ENCODE data around the gene TMEM254.

TMEM254 gene

DNA sequence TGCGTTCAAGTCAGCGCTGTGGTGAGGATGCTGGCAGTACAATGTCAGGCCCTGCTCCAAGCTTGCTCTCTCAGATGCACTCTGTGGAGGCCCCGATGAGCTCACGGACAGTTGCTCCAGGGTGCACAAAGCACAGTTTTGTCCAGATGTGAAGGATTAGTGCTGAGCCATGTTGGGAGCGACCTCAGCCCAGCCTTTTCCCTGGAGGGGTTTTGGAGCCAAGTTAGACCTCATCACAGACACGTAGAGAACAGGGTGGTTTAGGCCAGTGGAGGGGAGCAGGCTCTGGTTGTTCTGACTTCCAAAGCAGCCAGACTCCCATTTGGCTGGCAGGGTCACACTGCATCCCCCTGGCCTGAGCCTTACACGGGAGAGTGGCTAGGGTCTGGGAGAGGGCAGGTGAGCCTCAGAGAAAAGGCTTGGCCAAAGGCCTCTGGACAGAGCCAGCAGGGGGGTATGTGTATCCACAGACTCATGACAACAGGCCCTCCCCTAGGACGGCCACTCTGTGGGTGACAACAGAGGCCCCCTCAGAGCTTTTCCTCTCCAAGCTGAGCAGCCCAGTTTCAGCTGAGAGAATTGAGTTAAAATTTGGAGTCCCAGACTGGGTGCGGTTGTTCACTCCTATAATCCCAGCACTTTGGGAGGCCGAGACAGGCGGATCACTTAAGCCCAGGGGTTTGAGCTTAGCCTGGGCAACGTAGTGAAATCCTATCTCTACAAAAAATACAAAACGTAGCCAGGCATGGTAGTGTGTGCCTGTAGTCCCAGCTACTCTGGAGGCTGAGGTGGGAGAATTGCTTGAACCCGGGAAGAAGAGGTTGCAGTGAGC lies 58.8 kb downstream of the TMEM254 start:
- no peak overlapping the region for H3K27ac Mint-ChIP-seq
- no peak overlapping the region for H3K4me3 Mint-ChIP-seq
- no peaks in the 10 kb centered on the region for H3K9me3 Mint-ChIP-seq (ENCODE audit: low read depth)
- no peaks in the 10 kb centered on the region for H3K36me3 Mint-ChIP-seq
- peaks cover 3% of the 10 kb centered on the region for H3K4me1 Mint-ChIP-seq (ENCODE audit: low read depth)
- peaks cover 12% of the 10 kb centered on the region for H3K27me3 Mint-ChIP-seq

DNA sequence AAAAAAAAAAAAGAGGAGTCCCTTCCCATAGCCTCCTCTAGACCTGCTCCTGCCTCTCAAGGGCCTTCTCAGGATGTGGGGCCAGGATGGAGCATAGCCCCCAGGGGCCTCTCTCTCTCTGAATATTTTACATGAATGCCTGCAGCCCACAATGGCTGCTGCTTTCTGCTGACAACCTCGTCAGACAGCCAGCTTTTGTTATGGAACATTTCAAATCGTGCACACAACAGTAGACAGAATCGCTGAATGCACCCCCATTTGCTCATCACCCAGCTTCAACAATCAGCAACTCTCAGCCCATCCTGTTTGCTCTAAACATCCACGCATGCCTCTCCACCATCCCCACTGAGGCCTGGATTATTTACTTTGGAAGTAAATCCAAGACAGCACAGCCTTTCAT lies 59.5 kb downstream of the TMEM254 start:
- no peak overlapping the region for H3K27ac Mint-ChIP-seq
- H3K9me3 Mint-ChIP-seq (ENCODE audit: low read depth) = no peaks in the 10 kb centered on the region
- H3K27me3 Mint-ChIP-seq = peaks cover 10% of the 10 kb centered on the region
- H3K36me3 Mint-ChIP-seq = no peaks in the 10 kb centered on the region
- peaks cover 1% of the 10 kb centered on the region for H3K4me1 Mint-ChIP-seq (ENCODE audit: low read depth)
- no peak overlapping the region for H3K4me3 Mint-ChIP-seq

DNA sequence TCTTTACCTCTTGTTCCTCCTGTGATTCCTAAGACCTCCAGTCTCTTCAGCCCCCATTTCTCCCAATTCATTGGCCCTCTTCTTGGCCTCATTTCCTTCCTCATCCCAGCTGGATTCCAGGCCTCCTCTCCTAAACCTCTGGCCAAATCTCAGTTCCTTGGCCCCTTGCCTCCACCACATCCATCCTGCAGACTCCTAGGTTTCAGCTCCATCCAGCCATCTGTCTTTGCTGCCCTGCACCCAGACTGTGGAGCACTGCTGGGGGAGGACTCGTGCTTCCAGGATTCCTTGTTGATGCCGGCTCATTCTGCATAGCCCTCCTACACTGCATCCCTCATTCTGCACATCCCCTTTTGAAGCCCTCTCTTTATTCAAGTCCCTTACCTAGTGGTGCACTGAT lies 60.8 kb downstream of the TMEM254 start:
- no peak overlapping the region for H3K27ac Mint-ChIP-seq
- no peak overlapping the region for H3K4me3 Mint-ChIP-seq
- H3K36me3 Mint-ChIP-seq = no peaks in the 10 kb centered on the region
- peaks cover 7% of the 10 kb centered on the region for H3K4me1 Mint-ChIP-seq (ENCODE audit: low read depth)
- H3K27me3 Mint-ChIP-seq = peaks cover 5% of the 10 kb centered on the region
- H3K9me3 Mint-ChIP-seq (ENCODE audit: low read depth) = no peaks in the 10 kb centered on the region

DNA sequence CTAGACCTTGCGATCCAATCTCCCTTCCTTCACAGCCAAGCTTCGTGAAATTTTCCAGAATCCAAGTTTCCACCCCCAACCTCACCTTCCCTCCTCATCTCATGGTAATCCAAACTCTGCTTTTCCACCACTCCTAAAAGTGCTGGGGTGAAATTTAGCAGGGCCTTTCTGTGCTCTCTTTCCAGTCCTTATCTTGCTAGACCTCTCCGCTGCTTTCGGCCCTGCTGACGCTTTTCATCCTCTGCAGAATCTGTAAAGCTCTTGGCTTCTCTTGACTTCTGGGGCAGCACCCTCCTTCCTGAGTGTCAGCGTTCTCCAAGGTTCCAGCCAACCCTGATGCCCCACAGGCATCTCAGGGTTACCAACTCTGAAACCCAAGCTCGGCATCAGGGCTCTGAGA lies 61.8 kb downstream of the TMEM254 start:
- Mint-ChIP-seq H3K4me3 (no peak overlapping the region), H3K9me3 (ENCODE audit: low read depth) (no peaks in the 10 kb centered on the region), H3K27ac (no peak overlapping the region), H3K36me3 (no peaks in the 10 kb centered on the region), H3K27me3 (peaks cover 5% of the 10 kb centered on the region), H3K4me1 (ENCODE audit: low read depth) (peaks cover 14% of the 10 kb centered on the region)

DNA sequence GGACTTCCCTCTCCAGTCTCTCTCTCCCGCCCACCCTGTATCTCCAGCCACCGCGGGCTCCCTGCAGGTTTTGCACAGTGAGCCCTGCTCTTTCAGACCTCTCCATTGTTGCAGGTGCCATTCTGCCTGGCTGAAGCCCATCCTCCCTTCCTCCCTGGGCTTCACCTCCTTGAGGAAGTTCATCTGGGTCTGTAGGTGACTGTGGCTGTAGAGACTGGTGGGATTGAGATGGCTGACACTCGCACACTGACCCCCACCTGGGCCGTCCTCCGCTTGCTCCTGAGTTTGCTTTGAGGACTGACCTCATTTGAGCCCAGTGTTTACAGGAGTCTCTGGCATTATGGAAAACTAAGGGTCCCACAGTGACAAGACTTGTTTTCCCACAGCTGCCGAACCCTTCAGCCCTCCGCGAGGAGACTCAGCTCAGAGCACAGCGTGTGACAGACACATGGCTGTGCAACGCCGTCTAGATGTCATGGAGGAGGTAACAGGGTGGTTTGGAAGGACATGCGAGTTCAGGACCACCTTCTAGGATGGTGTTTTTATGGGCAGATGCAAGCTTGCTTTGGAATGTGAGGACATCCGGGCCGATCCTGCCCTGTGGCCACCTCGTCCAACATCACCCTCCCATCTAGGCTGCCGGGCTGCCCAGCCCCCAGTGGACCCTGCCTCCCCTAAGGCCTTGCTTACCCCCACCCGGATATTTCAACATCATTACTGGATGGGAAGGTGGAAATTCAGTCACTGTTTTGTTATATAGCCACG lies 63.4 kb downstream of the TMEM254 start:
- Mint-ChIP-seq H3K27ac (no peak overlapping the region), H3K27me3 (peaks cover 5% of the 10 kb centered on the region), H3K4me1 (ENCODE audit: low read depth) (peaks cover 17% of the 10 kb centered on the region), H3K9me3 (ENCODE audit: low read depth) (no peaks in the 10 kb centered on the region), H3K36me3 (no peaks in the 10 kb centered on the region), H3K4me3 (no peak overlapping the region)
